HepG2 (cell line): Measurements from ENCODE around the gene PLAA. TPM values are rescaled to one million over a fixed set of nuclear protein-coding genes. Genes with fewer than 3 reads are reported as not detected.

Experiments
- BHLHE40 ChIP-seq: IDR thresholded peaks from 2 replicates; pipeline ENCODE4 v1.6.1; 2011; ENCODE audit warnings: low read length, improper control_type of control experiment
- CBX2 ChIP-seq, 2 experiments: fragments of 200-600 bp in 1 of 2; sonication (generic); formaldehyde crosslinking in 1 of 2; IDR thresholded peaks; 2 replicates each; pipeline versions ENCODE4 v1.7.0 to v1.8.1; 2018 to 2022; ENCODE audit warnings: low read depth in 2 of 2, low read length in 1 of 2, mild to moderate bottlenecking in 1 of 2, missing genetic modification reagents in 1 of 2
- FOXP4 ChIP-seq: sonication (generic); formaldehyde crosslinking; IDR thresholded peaks from 2 replicates; pipeline ENCODE4 v1.4.0; 2020; ENCODE audit warnings: missing genetic modification reagents
- KDM5B ChIP-seq: sonication (generic); formaldehyde crosslinking; IDR thresholded peaks from 2 replicates; pipeline ENCODE4 v1.4.0; 2020; ENCODE audit warnings: missing genetic modification reagents, mild to moderate bottlenecking, borderline replicate concordance
- NFE2L2 ChIP-seq: fragments of 150-350 bp; IDR thresholded peaks from 2 replicates; pipeline ENCODE4 v1.6.1; 2014; ENCODE audit warnings: low read length
- NR2C2 ChIP-seq: sonication (generic); formaldehyde crosslinking; IDR thresholded peaks from 2 replicates; pipeline ENCODE4 v1.4.0; 2020; ENCODE audit warnings: missing genetic modification reagents, mild to moderate bottlenecking, moderate library complexity, borderline replicate concordance
- NRL ChIP-seq: sonication (generic); formaldehyde crosslinking; IDR thresholded peaks from 2 replicates; pipeline ENCODE4 v1.5.0; 2020; ENCODE audit warnings: missing genetic modification reagents, mild to moderate bottlenecking, moderate library complexity, borderline replicate concordance
- RFXAP ChIP-seq: sonication (generic); formaldehyde crosslinking; IDR thresholded peaks from 2 replicates; pipeline ENCODE4 v1.4.0; 2020; ENCODE audit warnings: missing genetic modification reagents, borderline replicate concordance
- SNAPC4 ChIP-seq: sonication (generic); formaldehyde crosslinking; IDR thresholded peaks from 2 replicates; pipeline ENCODE4 v1.4.0; 2020; ENCODE audit warnings: mild to moderate bottlenecking, missing genetic modification reagents
- THRA ChIP-seq: sonication (generic); formaldehyde crosslinking; IDR thresholded peaks from 2 replicates; pipeline ENCODE4 v1.4.0; 2020; ENCODE audit warnings: missing genetic modification reagents, borderline replicate concordance
- THYN1 ChIP-seq: sonication (generic); formaldehyde crosslinking; IDR thresholded peaks from 2 replicates; pipeline ENCODE4 v1.8.1; 2023; ENCODE audit warnings: low read depth, mild to moderate bottlenecking, moderate library complexity, missing genetic modification reagents, borderline replicate concordance
- U2AF1 ChIP-seq: fragments of 200-400 bp; formaldehyde crosslinking; optimal IDR thresholded peaks from 2 replicates; pipeline ENCODE3; 2017; ENCODE audit warnings: mild to moderate bottlenecking, low read depth, low read length
- ZMYM3 ChIP-seq: sonication (generic); formaldehyde crosslinking; IDR thresholded peaks from 2 replicates; pipeline ENCODE4 v1.5.1; 2020; ENCODE audit warnings: mild to moderate bottlenecking, missing genetic modification reagents
- ZNF256 ChIP-seq: sonication (generic); formaldehyde crosslinking; conservative IDR thresholded peaks from 2 replicates; pipeline ENCODE4 v1.4.0; 2020; ENCODE audit warnings: missing genetic modification reagents
- ZNF414 ChIP-seq: sonication (generic); formaldehyde crosslinking; IDR thresholded peaks from 2 replicates; pipeline ENCODE4 v1.5.0; 2020; ENCODE audit warnings: missing genetic modification reagents
- ZNF567 ChIP-seq: sonication (generic); formaldehyde crosslinking; IDR thresholded peaks from 2 replicates; pipeline ENCODE4 v1.8.1; 2023; ENCODE audit warnings: mild to moderate bottlenecking, missing genetic modification reagents, borderline replicate concordance
- ZNF768 ChIP-seq: sonication (generic); formaldehyde crosslinking; IDR thresholded peaks from 2 replicates; pipeline ENCODE4 v1.4.0; 2020; ENCODE audit warnings: missing genetic modification reagents
- ZNF816 ChIP-seq: sonication (generic); formaldehyde crosslinking; IDR thresholded peaks from 2 replicates; pipeline ENCODE4 v1.8.0; 2022; ENCODE audit warnings: missing genetic modification reagents, mild to moderate bottlenecking, borderline replicate concordance
- ZSCAN9 ChIP-seq: IDR thresholded peaks from 2 replicates; pipeline ENCODE4 v1.6.1; 2016; ENCODE audit warnings: borderline replicate concordance
- polyA plus RNA-seq, 8 experiments: library from polyadenylated mRNA; depleted of rRNA in 3 of 8; stranded (reverse) in 7 of 8; unstranded in 1 of 8; fragments of >200 nt; fragmentation: Illumina TruSeq in 4 of 8; extraction: Trizol in 4 of 8; gene quantifications; 2 replicates each; pipeline versions ENCODE4 v1.2.1 to v1.2.3, GENCODE V29; 2011 to 2016; ENCODE audit warnings: low read depth in 4 of 8, missing spikeins in 1 of 8, mixed read lengths in 1 of 8; ENCODE audit not compliant: insufficient read depth in 1 of 8
- total RNA-seq, 5 experiments: library from RNA; depleted of rRNA; stranded (reverse); fragments of >200 nt; fragmentation: Illumina TruSeq; extraction: Trizol; gene quantifications; 2 replicates each; pipeline ENCODE4 v1.2.3, GENCODE V29; 2016; ENCODE audit warnings: low read depth in 1 of 5

Gene PLAA
- total and polyA plus RNA-seq, 2 of the 13 experiments (the other 11 are each of a cell fraction or from before 2014, with no cell fraction given), result 5.8 to 22.9 TPM

GRCh38 chr9:26892251-26893029 lies 54.6 kb downstream of the PLAA start, which contains the start of gene CAAP1 (continued):
- TF ChIP-seq ZMYM3 (CRISPR knock-in tag), result peak; percentile 68
- TF ChIP-seq BHLHE40, result peak; percentile 48; the same call in 1 of the 2 replicates
- peak; percentile 85 for TF ChIP-seq NR2C2 (CRISPR knock-in tag)
- peak; percentile 95 for TF ChIP-seq NRL (CRISPR knock-in tag)
- TF ChIP-seq ZNF816 (CRISPR knock-in tag), result peak; percentile 48; the same call in 1 of the 2 replicates
- TF ChIP-seq ZNF256 (CRISPR knock-in tag), result 0 out of 2 replicates have a peak, but pooled peaks have one; percentile 28
- peak; percentile 97 for TF ChIP-seq ZNF414
- peak; percentile 59 for TF ChIP-seq FOXP4 (CRISPR knock-in tag)
- no peak for TF ChIP-seq U2AF1
- TF ChIP-seq ZNF567 (CRISPR knock-in tag), result peak; percentile 77; the same call in 1 of the 2 replicates
- TF ChIP-seq ZNF768 (CRISPR knock-in tag), result peak; percentile 92
- TF ChIP-seq THRA (CRISPR knock-in tag), result peak; percentile 66; the same call in 1 of the 2 replicates
- TF ChIP-seq KDM5B, result peak; percentile 90; the same call in 1 of the 2 replicates
- TF ChIP-seq THYN1, result no peak
- TF ChIP-seq NFE2L2, result no peak
- no peak for TF ChIP-seq SNAPC4 (CRISPR knock-in tag)
- no peak for TF ChIP-seq RFXAP (CRISPR knock-in tag)
- TF ChIP-seq ZSCAN9 (CRISPR knock-in tag), result peak; percentile 75; the same call in 1 of the 2 replicates
- no peak for TF ChIP-seq CBX2 (IDR thresholded peaks at IDR 0.05; ENCODE audit: low read depth, low read length)
- TF ChIP-seq CBX2 (CRISPR knock-in tag; IDR thresholded peaks at IDR 0.05; ENCODE audit: low read depth), result no peak
